C4-2B (cell line): Measurements from ENCODE around the gene ANO3.

Experiments used
- H3K27ac ChIP-seq: fragments of 450-650 bp; 2 replicates; pipeline ENCODE4 v1.5.1; 2017
- ZFX ChIP-seq: fragments of 450-650 bp; IDR thresholded peaks from 2 replicates; pipeline ENCODE4 v1.6.1; 2017
- TF ChIP-seq, protein P1 (sequence below): fragments of 450-650 bp; conservative IDR thresholded peaks from 2 replicates; pipeline ENCODE4 v1.5.1; 2017; ENCODE audit warnings: mild to moderate bottlenecking

The ANO3 gene

GRCh38 chr11:26377619-26378018 lies 45.7 kb downstream of the ANO3 start:
- no peak for TF ChIP-seq ZFX
- TF ChIP-seq, protein P1, sequence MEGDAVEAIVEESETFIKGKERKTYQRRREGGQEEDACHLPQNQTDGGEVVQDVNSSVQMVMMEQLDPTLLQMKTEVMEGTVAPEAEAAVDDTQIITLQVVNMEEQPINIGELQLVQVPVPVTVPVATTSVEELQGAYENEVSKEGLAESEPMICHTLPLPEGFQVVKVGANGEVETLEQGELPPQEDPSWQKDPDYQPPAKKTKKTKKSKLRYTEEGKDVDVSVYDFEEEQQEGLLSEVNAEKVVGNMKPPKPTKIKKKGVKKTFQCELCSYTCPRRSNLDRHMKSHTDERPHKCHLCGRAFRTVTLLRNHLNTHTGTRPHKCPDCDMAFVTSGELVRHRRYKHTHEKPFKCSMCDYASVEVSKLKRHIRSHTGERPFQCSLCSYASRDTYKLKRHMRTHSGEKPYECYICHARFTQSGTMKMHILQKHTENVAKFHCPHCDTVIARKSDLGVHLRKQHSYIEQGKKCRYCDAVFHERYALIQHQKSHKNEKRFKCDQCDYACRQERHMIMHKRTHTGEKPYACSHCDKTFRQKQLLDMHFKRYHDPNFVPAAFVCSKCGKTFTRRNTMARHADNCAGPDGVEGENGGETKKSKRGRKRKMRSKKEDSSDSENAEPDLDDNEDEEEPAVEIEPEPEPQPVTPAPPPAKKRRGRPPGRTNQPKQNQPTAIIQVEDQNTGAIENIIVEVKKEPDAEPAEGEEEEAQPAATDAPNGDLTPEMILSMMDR, result no peak
- no peak overlapping the region for H3K27ac ChIP-seq

GRCh38 chr11:26399336-26399735 lies 67.4 kb downstream of the ANO3 start:
- H3K27ac ChIP-seq, result no peak overlapping the region

GRCh38 chr11:26410706-26411366 lies 78.9 kb downstream of the ANO3 start:
- H3K27ac ChIP-seq, result no peak overlapping the region
- no peak for TF ChIP-seq ZFX
- TF ChIP-seq, protein P1, result no peak

More at GRCh38 chr11:26399336-26399735, 67.4 kb downstream of the ANO3 start:
- TF ChIP-seq ZFX, result no peak
- TF ChIP-seq, protein P1, result no peak

DNA sequence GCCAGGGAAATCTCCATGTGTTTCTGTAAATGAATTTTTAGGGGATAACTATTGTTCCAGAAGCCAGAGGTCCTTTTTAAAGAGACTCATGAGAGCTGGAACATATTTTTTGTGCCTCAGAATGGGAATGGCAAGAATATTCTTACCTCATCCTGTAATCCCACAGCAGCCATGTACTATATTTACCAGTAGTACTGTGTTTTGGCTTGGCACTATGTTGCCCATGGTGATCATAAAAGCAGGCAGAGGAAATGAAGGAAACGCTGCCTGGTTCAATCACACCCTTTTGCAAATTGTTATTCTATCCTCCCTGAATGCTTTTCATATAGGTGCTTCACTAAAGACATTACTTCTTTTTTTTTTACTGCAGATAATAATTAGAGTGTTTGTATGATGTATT lies 81.0 kb downstream of the ANO3 start:
- no peak overlapping the region for H3K27ac ChIP-seq
- TF ChIP-seq, protein P1, result no peak
- no peak for TF ChIP-seq ZFX

DNA sequence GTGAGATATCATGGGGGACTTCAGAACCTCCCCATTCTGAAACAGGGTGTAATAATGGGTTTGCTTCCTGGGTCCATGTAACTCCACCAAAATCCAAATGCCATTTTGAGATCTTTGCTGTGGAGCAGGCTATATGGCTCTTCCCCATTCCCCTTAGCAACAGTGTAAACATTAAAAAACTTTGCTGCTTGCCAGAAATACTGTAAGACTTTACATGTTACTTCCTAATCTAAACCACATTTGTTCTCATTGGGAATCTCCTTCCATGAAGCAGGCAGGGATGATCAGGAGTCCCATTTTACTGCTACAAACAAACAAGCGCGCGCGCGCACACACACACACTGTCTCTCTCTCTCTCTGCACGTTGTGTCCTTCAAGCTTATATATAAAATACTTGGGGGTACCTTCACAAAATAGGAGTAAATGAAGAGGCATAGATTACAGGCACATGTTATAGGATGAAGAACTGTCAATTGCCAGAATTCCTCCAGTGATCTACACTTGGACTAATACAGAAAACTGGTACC lies 86.5 kb downstream of the ANO3 start:
- no peak overlapping the region for H3K27ac ChIP-seq
- TF ChIP-seq, protein P1, result no peak
- no peak for TF ChIP-seq ZFX

GRCh38 chr11:26420331-26420730 lies 88.4 kb downstream of the ANO3 start:
- H3K27ac ChIP-seq, result no peak overlapping the region
- no peak for TF ChIP-seq ZFX
- TF ChIP-seq, protein P1, result no peak

DNA sequence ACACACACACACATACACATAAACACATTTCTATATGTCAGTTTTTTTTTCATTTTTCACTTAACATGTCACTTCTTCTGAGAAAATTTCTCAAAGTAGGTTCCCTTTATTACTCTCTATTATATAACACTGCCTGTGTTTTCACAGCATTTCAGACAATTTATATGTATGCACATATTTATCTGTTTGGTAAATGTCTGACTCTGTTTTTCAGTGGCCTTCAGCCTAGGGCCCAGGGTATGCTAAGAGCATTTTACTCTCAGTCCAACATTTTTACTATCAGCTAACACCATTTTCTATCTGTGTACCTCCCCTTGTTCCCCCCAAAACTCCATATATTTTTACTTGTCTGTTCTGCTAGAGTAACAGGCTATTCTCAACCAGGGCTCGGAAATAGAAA lies 92.3 kb downstream of the ANO3 start:
- no peak for TF ChIP-seq ZFX
- TF ChIP-seq, protein P1, result no peak
- no peak overlapping the region for H3K27ac ChIP-seq
